HepG2 (cell line): ENCODE measurements around the gene SUPT20HL2.

ENCODE experiments used
- KLF16 ChIP-seq, 2 experiments: sonication (generic) in 1 of 2; formaldehyde crosslinking in 1 of 2; IDR thresholded peaks; 2 replicates each; pipeline versions ENCODE4 v1.6.1 to v1.8.0; 2016 to 2023; ENCODE audit warnings: missing genetic modification reagents in 2 of 2, missing compliant biosample characterization in 1 of 2
- POLR2A ChIP-seq, 2 experiments: IDR thresholded peaks; 2 replicates each; pipeline ENCODE4 v1.6.1; 2011; ENCODE audit warnings: low read depth in 2 of 2, low read length in 2 of 2, mild to moderate bottlenecking in 1 of 2, moderate library complexity in 1 of 2; ENCODE audit not compliant: insufficient read depth in 1 of 2
- SMAD1 ChIP-seq: sonication (generic); formaldehyde crosslinking; IDR thresholded peaks from 2 replicates; pipeline ENCODE4 v1.4.0; 2020; ENCODE audit warnings: missing genetic modification reagents, low read depth, mild to moderate bottlenecking, borderline replicate concordance
- ZC3H4 ChIP-seq: sonication (generic); formaldehyde crosslinking; IDR thresholded peaks from 2 replicates; pipeline ENCODE4 v1.4.0; 2020; ENCODE audit warnings: missing genetic modification reagents, borderline replicate concordance
- ZKSCAN1 ChIP-seq: fragments of 150-350 bp; IDR thresholded peaks from 2 replicates; pipeline ENCODE4 v1.6.1; 2014; ENCODE audit warnings: low read length
- TF ChIP-seq, protein P1 (sequence below): sonication (generic); formaldehyde crosslinking; IDR thresholded peaks from 2 replicates; pipeline ENCODE4 v1.5.0; 2020; ENCODE audit warnings: mild to moderate bottlenecking, missing genetic modification reagents, moderate library complexity
- TF ChIP-seq, protein P2 (sequence below): sonication (generic); formaldehyde crosslinking; IDR thresholded peaks from 2 replicates; pipeline ENCODE4 v1.4.0; 2020; ENCODE audit warnings: low read depth, mild to moderate bottlenecking, missing genetic modification reagents
- TF ChIP-seq, protein P3 (sequence below): sonication (generic); formaldehyde crosslinking; IDR thresholded peaks from 2 replicates; pipeline ENCODE4 v1.4.0; 2020; ENCODE audit warnings: missing genetic modification reagents

DNA sequence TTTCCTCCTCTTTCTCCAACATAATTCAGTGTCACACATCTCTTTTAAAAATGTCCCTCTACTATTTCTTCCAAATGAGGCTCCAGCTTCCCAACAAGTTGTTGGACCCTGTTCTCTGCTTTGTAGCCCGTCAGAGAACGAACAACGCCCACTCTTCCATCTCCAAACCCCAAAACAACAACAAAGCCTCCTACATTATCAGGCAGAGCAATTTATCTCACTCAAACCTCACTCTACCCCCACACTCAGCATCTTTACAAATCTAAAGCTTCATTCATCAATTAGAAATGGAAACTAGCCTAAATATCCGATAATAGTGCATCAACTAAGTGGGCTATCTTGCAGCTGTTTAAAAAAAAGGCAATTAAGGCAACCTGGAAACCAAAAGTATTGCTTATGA lies 20.5 kb downstream of the SUPT20HL2 start:
- TF ChIP-seq ZC3H4 (CRISPR knock-in tag), result no peak
- no peak for TF ChIP-seq POLR2A (IDR thresholded peaks at IDR 0.05; ENCODE audit: insufficient read depth in 1 of 2, low read depth in 2 of 2, low read length in 2 of 2)
- TF ChIP-seq, protein P1, sequence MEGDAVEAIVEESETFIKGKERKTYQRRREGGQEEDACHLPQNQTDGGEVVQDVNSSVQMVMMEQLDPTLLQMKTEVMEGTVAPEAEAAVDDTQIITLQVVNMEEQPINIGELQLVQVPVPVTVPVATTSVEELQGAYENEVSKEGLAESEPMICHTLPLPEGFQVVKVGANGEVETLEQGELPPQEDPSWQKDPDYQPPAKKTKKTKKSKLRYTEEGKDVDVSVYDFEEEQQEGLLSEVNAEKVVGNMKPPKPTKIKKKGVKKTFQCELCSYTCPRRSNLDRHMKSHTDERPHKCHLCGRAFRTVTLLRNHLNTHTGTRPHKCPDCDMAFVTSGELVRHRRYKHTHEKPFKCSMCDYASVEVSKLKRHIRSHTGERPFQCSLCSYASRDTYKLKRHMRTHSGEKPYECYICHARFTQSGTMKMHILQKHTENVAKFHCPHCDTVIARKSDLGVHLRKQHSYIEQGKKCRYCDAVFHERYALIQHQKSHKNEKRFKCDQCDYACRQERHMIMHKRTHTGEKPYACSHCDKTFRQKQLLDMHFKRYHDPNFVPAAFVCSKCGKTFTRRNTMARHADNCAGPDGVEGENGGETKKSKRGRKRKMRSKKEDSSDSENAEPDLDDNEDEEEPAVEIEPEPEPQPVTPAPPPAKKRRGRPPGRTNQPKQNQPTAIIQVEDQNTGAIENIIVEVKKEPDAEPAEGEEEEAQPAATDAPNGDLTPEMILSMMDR, result no peak
- TF ChIP-seq KLF16 (CRISPR knock-in tag; IDR thresholded peaks at IDR 0.05), result no peak
- TF ChIP-seq SMAD1 (CRISPR knock-in tag), result no peak
- TF ChIP-seq ZKSCAN1, result no peak
- TF ChIP-seq, protein P2, sequence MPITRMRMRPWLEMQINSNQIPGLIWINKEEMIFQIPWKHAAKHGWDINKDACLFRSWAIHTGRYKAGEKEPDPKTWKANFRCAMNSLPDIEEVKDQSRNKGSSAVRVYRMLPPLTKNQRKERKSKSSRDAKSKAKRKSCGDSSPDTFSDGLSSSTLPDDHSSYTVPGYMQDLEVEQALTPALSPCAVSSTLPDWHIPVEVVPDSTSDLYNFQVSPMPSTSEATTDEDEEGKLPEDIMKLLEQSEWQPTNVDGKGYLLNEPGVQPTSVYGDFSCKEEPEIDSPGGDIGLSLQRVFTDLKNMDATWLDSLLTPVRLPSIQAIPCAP (CRISPR knock-in tag), result no peak
- TF ChIP-seq, protein P3, sequence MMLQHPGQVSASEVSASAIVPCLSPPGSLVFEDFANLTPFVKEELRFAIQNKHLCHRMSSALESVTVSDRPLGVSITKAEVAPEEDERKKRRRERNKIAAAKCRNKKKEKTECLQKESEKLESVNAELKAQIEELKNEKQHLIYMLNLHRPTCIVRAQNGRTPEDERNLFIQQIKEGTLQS (CRISPR knock-in tag), result no peak
